ENCODE results near the gene ENO3. TPM values are rescaled to one million over a fixed set of nuclear protein-coding genes. Genes with fewer than 3 reads are reported as not detected.

ENO3 gene
- total and polyA plus RNA-seq, 2 donors (not counting 3 experiments of a cell fraction or from before 2014, with no cell fraction given) = 5.5 to 5.9 TPM

DNA sequence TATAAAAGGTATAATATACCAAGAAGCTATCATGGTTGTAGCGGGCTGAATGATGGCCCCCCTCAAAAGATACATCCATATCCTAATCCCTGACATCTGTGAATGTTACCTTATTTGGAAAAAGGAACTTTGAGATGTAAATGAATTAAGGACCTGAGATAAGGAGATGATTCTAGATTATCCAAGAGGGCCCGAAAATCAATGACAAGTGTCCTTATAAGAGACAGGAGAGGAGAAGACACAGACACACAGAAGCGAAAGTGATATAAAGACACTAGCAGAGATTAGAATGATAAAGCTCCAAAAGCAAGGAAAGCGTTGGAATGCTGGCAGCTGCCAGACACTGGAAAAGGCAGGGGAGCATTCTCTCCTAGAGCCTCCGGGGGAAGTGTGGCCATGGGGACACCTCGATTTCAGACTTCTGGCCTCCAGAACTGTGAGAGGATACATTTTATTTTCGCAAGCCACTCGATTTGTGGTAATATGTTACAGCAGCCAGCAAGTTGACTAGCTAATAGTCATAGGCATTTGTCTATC is 31.3 kb upstream of the ENO3 start:
- Histone ChIP-seq H3K79me2 (ENCODE audit: control insufficient read depth, insufficient read depth, low read length) (no peaks in the 10 kb centered on the region), H3K27me3 (ENCODE audit: control insufficient read depth in 2 of 2, insufficient read depth in 2 of 2, low read length in 2 of 2) (no peaks in the 10 kb centered on the region), H3K27ac (ENCODE audit: insufficient read depth, low read depth, low read length) (no peak overlapping the region), H3K4me1 (ENCODE audit: control insufficient read depth, extremely low read depth, insufficient read depth, low read length) (no peaks in the 10 kb centered on the region), H3K9me3 (replicated peaks; ENCODE audit: control insufficient read depth, insufficient read depth, low read length) (no peaks in the 10 kb centered on the region), H2AFZ (ENCODE audit: low read depth, low read length) (no peak overlapping the region), H3K4me3 (replicated peaks in 1 of 3; ENCODE audit: insufficient read depth in 1 of 3, low read depth in 1 of 3, low read length in 3 of 3) (no peak overlapping the region), H4K20me1 (replicated peaks; ENCODE audit: control insufficient read depth, extremely low read depth, insufficient read depth, low read length) (no peaks in the 10 kb centered on the region), H3K4me2 (ENCODE audit: insufficient read depth, low read length) (no peak overlapping the region), H3K9me1 (replicated peaks; ENCODE audit: control insufficient read depth, extremely low read depth, insufficient read depth, low read length) (no peaks in the 10 kb centered on the region), H3K9ac (replicated peaks; ENCODE audit: extremely low read depth, insufficient read depth, low read length) (no peak overlapping the region), H3K36me3 (ENCODE audit: control insufficient read depth in 2 of 2, extremely low read depth in 1 of 2, insufficient read depth in 2 of 2, low read length in 2 of 2) (no peaks in the 10 kb centered on the region)
- FAIRE-seq = no peak
- CTCF ChIA-PET = interaction anchor here (0.8 to 4.3 kb wide), 3 partner anchors 9 to 126 kb away, joined by 3 to 24 read pairs (median 6); no protein-coding TSS in a partner anchor
- POLR2A ChIA-PET = no interaction called here
- intact Hi-C loops (cut with micrococcal nuclease) = no loop called here
- dilution Hi-C loops (cut with MboI; ENCODE audit: extremely low pct_ligation_motif_present, low sequenced_read_pairs) = no loop called here
- TF ChIP-seq CTCF (IDR thresholded peaks at IDR 0.05; ENCODE audit: extremely low read depth in 1 of 2, insufficient read depth in 1 of 2, low read depth in 1 of 2, low read length in 2 of 2) (no peak), MYC (IDR thresholded peaks at IDR 0.05; ENCODE audit: low read depth, low read length) (no peak), GATA2 (IDR thresholded peaks at IDR 0.05; ENCODE audit: insufficient read depth, insufficient read length, low read depth, low read length) (no peak), MAX (IDR thresholded peaks at IDR 0.05; ENCODE audit: insufficient read depth, insufficient read length) (no peak), FOS (IDR thresholded peaks at IDR 0.05; ENCODE audit: borderline replicate concordance, insufficient read depth, low read length) (no peak), POLR2AphosphoS5 (IDR thresholded peaks at IDR 0.05; ENCODE audit: insufficient read depth, low read depth, low read length) (no peak), POLR2A (IDR thresholded peaks at IDR 0.05; ENCODE audit: low read depth, low read length) (no peak), EZH2 (IDR thresholded peaks at IDR 0.05; ENCODE audit: borderline replicate concordance, low read depth, low read length, severe bottlenecking) (no peak)
- no TSS peak for BruUV-seq (replicated peaks)
- no peak for DNase-seq (ENCODE audit: low read depth, low spot score)

Measured in endothelial cell of umbilical vein (primary cell).